ENCODE measurements around the gene FFAR3.
"Not testable (repeated sequence)": the region's sequence is repeated elsewhere in the genome, so short reads cannot be mapped to it uniquely, and the experiment has no call there.

The FFAR3 gene

DNA sequence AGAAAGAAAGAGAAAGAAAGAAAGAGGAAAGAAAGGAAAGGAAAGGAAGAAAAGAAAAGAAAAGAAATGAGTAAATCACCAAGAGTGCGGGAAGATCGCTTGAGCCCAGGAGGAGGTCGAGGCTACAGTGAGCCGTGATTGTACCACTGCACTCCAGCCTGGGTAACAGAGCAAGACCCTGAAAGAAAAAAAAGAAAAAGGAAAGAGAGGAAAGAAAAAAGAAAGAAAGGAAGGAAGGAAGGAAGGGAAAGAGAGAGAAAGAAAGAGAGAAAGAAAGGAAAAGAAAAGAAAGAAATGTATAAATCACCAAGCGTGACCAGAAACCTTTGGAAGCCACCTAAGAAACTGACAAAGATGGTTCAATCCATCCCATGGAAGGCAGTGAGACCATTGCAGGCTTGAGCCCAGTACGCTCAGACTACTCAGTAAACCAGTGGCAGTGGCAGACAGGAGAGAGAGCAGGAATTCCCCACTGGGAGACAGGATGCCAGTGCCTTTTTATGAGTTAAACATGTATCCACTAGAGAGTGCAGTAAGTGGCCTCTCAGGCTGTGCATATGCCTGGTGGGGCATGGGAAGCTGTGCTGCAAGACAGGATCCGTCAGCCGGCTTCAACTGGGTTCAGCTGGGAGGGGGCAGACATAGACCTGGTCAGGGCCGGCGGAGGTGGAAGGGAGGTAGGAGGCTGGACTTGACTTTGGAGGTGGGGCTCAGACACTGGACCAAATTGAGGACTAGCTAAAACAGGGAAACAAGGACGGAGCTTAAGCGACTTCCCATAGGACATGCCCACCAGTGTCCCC, 17.4 kb downstream of the FFAR3 start:
- DNase-seq, result no peak

DNA sequence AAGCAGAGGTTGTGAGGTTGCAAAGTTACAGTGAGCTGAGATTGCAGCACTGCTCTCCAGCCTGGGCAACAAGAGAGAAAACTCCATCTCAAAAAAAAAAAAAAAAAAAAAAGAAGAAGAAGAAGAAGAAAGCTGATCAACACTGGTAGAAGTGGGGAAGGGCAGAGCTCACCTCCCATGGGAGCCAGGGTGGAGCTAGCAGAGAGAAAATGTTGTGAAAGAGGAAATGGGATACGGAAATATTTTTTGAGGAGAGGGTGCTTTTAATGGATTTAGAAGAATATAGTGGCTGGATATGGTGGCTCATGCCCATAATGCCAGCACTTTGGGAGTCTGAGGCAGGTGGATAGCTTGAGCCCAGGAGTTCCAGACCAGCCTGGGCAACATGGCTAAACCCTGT, 19.4 kb downstream of the FFAR3 start:
- no peak for DNase-seq

DNA sequence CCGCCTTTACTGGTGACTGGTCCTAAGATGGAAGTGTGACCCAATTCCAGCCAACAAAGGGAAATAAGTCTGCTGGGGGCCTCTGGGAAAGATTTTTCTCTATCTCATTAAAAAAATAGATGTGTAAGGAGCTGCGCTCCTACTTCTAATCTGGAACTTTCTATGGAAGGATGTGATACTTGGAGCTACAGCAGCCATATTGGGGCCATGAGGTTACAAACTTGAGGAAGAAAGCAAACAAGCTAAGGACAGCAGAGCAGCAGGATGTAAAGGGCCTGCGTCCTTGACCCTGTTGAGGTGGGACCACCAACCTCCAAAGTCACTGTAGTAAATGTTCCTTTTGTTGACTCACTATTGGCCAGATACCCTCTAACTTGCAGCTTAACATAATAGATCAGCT, 20.1 kb downstream of the FFAR3 start:
- no peak for DNase-seq

DNA sequence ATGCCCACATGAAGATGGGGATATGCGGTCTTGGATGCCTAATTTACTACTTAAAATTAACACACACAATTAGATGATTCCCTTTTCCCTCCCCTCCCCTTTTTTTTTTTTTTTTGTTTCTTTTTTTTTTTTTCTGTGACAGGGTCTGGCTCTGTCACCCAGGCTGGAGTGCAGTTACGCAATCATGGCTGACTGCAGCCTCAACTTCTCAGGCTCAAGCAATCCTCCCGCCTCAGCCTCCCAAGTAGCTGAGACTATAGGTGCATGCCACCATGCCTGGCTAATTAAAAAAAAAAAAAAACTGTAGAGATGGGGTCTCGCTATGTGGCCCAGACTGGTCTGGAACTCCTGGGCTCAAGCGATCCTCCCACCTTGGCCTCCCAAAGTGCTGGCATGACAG, 21.3 kb downstream of the FFAR3 start:
- not testable (repeated sequence) for DNase-seq

DNA sequence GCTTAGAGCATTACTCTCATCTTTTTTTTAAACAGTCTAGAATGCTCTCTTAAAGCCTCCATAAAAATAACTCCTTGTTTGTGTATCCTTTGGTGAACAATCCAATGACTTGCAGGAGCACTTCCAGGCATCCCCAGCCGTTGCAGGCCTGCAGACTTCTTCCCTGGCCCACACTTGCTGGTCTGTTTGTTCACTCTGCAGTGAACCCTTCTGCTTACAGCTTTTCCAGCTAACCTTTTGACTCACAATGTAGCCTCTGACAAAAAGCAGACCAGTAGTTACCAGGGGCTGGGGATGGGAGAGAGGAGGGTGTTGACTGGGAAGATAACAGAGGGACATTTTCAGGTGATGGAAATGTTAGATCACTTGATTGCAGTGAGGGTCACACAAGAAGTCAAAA, 21.7 kb downstream of the FFAR3 start:
- DNase-seq, result no peak

DNA sequence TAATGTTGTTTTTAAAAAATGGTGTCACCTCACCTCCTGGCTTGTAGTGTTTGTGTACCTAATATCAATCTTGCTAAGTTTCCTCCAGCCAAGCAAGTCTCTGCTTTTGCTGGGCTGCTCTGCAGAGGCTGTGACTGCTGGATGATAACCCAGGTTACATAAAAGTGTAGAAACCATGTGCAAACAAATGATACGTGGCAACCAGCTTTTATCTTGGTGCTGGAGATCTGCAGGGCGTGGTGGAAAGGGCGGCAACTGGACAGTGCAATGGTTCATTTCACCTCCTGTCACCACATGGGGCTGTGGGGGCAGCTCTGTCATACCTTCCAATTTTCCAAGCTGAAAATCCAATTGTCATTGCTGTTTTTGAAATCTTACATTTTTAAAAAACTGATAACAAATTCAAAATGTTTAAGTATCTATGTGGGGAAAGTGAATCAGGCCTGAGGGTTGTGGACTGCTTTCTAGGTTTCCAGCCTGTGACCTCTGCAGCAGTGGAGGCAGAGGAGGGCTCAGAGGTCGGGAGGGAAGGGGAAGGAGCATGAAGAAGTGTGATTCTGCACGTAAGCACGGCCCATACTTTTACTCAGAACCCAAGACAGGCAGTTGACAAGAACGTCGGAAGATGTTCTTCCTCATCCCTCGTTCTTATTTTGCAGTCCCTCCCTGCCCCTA, 22.3 kb downstream of the FFAR3 start:
- DNase-seq, result no peak

DNA sequence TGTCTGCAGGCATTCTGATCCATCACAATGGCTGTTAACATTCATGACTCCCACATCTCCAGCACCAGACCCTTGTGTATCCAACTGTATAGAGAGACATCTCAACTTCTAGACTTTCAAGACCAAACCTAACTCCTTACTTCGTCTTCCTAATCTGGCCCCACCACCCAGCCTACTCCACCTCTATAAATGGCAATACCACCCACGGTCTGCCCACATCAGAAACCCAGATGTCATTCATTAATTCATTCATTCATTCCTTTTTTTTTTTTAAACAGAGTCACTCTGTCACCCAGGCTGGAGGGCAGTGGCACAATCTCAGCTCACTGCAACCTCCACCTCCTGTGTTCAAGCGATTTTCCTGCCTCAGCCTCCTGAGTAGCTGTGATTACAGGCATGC, 23.1 kb downstream of the FFAR3 start:
- DNase-seq, result no peak

DNA sequence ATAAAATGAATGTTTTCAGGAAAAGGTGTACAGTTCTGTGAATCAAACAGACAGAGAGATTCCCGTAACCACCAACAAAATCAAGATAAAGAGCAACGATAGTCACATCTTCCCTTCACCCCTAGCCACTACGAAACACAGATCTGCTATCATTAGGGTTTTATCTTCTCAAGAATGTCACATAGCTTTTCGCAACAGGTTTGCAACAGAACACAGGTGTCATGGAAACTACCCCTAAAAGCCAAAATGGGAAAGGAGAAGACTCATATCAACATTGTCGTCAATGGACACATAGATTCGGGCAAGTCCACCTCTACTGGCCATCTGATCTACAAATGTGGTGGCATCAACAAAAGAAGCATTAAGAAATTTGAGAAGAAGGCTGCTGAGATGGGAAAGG, 23.7 kb downstream of the FFAR3 start:
- no peak for DNase-seq

DNA sequence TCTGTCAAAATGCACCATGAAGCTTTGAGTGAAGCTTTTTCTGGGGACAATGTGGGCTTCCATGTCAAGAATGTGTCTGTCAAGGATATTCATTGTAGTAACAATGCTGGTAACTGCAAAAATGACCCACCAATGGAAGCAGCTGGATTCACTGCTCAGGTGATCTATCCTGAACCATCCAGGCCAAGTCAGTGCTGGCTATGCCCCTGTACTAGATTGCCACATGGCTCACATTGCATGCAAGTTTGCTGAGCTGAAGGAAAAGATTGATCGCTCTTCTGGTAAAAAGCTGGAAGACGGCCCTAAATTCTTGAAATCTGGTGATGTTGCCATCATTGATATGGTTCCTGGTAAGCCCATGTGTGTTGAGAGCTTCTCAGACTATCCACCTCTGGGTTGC, 25.3 kb downstream of the FFAR3 start:
- DNase-seq, result no peak

DNA sequence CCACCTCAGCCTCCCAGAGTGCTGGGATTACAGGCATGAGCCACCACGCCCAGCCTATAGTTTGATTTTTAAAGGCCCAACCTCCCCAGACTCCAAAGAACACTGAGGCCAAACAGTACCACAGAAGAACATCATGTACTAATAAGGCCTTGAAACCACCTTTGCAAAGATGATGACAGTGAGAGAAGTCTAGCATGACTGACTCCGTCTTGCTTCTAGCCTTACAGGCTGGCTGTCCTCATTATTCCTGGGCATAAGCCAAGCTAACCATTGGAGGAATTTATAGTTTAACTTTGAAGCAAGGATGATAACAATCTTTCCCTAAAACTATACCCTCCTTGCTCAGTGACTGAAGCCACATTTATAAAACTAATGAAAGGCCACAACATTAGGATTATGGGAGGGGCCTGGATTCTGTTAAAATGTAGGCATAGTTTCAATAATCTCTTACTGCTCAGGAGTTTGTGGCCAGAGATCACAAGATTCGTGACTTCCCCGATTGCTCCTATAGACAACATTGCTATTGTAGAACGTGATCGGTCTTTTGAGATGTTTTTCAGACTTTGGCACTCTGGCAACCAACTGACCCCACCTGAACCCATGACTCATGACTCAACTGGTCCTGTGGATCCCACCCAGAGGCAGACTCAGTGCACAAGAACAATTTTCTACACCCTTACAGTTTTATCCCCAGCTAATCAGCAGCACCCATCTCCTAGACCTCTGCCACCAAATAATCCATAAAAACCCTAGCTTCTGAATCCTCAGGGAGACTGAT, 30.2 kb downstream of the FFAR3 start:
- DNase-seq, result no peak

DNA sequence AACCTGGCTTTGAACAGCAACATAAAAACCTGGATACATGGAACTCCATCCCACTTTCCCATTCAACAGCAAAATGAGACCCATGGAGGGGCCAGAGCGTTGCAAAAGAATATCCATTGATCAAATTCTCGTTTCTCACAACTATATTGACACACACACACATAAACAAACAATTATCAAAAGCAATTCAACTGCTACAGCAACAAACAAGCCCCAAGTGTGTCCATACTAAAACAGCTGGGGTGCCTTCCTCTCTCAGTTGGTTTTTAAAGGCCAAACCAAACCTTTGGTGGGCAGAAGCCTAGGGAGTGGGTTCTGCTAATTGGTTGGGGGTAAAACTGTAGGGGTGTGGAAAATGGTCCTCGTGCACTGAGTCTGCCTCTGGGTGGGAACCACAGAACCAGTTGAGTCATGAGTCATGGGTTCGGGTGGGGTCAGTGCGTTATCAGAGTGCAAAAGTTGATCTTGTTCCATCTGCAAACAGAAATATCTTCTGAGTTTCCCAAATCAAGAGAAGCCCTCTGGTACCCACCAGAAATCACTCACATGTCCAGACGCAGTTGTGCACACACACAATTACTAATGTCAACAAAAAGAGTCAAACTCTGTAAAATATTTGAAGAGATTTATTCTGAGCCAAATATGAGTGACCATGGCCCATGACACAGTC, 31.1 kb downstream of the FFAR3 start:
- DNase-seq, result no peak

DNA sequence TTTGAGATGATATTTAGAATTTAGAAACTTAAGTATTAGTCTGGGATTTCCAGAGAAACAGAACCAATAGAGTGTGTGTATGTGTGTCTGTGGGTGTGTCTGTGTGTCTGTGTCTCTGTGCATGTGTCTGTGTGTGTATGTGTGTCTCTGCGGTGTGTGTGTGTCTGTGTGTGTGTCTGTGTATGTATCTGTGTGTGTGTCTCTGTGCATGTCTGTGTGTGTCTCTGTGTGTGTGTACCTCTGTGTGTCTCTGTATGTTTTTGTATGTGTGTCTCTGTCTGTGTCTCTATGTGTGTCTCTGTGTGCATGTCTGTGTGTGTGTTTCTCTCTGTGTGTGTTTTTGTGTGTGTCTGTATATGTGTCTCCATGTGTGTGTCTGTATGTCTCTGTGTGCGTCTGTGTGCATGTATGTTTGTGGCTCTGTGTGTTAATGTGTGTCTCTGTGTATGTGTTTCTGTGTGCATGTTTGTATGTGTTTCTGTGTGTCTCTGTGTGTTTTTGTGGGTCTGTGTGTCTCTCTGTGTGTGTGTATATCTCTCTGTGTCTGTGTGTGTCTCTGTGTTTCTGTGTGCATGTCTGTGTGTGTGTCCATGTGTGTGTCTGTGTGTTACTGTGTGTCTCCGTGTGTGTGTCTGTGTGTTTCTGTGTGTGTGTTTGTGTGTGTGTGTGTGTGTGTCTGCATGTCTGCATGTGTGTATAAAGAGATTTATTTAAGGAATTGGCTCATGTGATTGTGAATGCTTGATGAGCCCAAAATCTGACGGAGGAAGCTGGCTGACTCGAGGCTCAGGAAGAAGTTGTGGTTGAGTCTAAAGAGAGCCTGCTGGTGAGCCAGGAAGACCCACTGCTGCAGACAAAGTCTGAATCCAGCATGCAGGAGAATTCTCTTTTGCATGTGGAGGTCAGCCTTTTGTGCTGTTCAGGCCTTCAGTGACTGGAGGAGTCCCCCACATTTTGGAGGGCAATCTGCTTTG, 34.8 kb downstream of the FFAR3 start:
- no peak for DNase-seq

DNA sequence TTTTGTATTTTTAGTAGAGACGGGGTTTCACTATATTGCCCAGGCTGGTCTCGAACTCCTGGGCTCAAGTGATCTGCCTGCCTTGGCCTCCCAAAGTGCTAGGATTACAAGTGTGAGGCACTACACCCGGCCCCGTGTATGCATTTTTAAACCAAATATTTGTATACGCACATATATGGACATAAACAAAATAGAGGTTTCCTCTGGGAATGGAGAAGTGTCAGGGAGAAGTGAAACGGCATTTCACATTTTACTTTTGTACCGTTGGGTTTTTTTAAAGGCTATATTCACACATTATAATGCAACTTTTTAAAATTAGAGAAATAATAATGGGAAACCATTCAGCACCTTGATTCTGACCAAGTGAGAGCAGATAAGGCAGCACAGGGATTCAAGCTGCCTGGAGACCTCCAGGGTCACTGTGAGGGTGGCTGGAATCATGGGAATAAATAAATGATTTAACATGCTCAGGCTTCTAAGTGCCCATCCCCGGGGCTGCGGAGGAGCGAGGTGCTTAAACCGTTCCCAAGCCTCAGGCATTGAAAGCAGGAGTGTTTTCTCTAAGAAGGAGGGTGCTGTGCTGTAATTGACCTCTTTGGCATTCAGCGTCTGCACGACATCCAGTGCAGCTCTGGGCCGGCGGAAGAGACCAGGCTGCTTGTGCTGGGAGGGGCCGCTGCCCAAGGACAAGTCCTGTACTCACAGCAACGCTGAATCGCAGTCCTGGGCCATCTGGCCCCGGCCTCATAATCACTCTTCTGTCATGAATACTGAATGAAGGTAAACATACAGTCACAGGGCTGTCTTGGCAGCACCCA, 37.3 kb downstream of the FFAR3 start:
- no peak for DNase-seq

DNA sequence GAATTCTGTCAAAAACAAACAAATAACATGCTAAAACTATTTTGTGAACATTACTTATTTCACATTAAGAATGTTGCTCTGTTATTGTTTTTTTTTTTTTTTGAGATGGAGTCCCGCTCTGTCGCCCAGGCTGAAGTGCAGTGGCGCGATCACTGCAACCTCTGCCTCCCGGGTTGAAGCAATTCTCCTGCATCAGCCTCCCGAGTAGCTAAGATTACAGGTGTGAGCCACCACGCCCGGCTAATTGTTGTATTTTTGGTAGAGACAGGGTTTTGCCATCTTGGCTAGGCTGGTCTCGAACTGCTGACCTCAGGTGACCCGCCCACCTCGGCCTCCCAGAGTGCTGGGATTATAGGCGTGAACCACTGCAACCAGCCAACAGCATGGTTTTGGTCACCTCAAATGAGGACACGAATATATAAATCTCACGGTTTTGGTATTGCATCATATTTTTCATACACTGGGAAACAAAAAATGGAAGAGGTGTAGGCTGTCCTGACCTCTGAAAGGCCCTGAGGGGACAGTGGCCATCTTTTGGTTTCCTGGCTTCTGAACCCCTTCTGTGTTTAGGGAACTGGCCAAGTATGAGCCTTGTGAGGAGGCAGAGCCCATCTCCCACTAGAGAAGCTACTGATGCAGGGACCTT, 38.1 kb downstream of the FFAR3 start:
- no peak for DNase-seq

DNA sequence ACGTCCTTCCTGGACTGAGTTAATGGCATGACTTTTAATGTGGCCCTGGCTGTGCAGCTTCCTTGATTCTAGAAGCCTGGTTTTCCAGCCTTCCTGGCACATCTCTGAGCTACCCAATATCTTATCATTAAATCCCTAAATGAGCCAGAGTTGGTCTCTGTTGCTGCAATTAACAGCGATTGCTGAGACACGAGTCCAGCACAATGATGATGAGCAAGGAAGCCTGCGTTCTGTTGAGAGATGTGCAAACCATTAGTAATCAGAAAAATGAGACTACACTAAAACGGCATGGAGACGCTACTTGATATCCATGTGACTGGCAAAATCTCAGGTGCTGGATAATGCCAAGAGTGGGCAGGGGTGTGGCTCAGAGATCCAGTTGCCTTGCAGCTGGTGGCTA, 38.8 kb downstream of the FFAR3 start:
- DNase-seq, result no peak

DNA sequence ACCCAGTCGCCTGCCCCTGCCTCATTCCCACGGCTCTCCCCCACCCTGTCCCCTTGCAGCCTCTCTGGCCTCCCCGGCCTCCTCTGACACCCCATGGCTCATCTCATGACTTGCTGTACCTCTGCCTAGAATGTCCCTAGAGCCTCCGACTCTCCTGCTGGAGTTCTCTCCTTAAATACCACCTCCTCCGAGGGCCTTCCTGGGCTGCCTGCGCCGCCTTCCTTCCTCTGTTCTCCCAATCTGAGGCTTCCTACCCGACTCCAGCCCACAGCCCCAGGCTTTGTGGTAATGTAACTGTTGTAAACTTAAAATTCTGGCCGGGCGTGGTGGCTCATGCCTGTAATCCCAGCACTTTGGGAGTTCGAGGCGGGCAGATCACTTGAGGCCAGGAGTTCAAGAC, 40.3 kb downstream of the FFAR3 start:
- DNase-seq, result no peak

DNA sequence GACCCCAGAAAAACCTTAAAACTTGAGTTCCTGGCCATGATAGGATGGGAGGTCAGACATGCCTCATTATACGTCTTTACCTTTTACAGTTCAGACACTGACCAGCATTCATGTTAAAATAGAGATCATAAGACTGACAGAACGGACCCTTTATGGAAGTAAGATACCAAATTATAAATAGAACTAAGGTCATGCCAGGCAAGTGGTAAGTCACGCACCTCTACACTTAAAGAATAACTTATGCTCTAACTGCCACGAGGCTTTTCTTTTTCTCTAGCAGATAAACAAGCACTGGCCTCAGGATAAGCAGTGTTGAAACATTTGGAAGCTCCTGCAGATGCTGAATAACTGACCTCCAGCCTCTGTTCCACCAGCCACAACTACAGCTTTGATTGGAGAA, 41.0 kb downstream of the FFAR3 start:
- DNase-seq, result no peak

DNA sequence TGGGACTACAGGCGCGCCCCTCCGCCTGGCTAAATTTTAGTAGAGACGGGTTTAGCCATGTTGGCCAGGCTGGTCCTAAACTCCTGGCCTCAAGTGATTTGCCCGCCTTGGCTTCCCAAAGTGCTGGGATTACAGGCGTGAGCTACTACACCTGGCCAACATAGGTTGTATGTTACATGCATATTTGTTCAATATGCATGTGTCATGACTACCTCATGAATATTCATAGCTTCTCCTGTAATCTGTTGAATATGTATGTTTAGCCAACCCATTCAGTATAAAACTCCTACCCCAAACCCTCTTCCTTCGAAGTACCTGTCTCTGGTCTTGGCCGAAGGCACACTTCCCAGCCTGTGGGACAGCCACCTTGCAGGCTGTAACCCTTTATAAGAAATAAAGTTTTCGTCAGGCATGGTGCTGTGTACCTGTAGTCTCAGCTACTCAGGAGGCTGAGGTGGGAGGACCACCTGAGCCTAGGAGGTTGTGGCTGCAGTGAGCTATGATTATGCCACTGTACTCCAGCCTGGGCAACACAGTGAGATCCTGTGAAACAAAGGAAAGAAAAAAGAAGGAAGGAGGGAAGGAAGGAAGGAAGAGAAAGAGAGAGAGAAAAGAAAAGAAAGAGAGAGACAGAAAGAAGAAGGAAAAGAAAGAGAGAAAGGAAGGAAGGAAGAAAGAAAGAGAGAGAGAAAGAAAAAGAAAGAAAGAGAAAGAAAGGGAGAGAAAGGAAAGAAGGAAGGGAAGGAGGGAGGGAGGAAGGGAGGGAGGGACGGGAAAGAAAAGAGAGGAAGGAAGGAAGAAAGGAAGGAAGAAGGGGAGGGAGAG, 41.9 kb downstream of the FFAR3 start:
- DNase-seq, result no peak

DNA sequence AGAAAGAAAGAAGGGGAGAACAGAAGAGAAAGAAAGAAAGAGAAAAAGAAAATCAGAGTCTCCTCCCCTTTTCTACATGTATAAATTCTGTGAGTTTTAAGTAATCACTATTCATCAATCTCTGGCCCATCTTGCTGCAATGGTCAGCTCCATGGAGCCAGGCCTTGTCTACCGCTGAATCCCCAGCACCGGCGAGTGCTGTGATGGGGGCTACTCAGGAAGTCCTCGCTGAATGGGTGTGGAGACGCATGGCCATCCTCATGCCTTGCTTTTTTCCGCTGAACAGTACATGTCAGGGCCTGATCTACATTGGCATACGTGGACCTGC, 42.5 kb downstream of the FFAR3 start:
- DNase-seq, result no peak

Measured in right kidney (tissue), 1 donor.